ENCODE data around the gene MAP6.

MAP6 gene

GRCh38 chr11:75547617-75548058 is 121.2 kb downstream of the MAP6 start:
- DNase-seq = no peak

- DNase-seq = no peak
Observed at GRCh38 chr11:75547177-75547576, 121.7 kb downstream of the MAP6 start.

DNA sequence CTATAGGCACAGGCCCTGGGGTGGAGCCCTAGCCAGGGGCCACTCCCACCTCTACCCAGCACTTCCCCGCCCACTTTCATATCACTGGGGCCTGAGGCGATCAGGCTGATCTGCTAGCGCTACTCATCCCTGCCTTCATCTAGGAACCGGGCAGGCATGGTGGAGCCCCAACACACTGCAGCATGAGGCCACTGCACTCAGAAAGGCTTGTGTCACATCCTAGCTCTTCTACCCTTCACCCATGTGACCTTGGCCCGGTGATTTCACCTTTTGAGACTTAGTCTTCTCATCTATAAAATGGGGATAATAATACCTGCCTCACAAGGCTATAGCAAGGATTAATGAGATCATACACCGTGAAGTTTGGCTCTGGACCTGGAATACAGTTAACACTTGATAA is 125.0 kb downstream of the MAP6 start:
- DNase-seq = no peak

DNA sequence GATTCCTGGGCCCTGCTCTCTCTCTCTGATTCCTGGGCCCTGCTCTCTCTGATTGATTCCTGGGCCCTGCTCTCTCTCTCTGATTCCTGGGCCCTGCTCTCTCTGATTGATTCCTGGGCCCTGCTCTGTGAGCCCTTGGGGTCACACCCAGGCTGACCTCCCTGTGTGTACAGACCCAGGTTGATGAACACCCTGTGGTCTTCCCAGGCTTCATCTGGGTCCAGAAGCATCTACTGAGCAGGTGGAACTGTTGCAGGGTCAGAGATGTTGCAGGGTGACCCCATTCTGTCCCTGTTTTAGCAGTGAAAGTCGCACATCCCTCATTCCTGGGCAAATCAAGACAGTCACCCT is 126.8 kb downstream of the MAP6 start:
- no peak for DNase-seq

GRCh38 chr11:75541193-75542087 is 127.4 kb downstream of the MAP6 start:
- DNase-seq = no peak

- DNase-seq = no peak
Observed at GRCh38 chr11:75539459-75540334, 129.1 kb downstream of the MAP6 start.

DNA sequence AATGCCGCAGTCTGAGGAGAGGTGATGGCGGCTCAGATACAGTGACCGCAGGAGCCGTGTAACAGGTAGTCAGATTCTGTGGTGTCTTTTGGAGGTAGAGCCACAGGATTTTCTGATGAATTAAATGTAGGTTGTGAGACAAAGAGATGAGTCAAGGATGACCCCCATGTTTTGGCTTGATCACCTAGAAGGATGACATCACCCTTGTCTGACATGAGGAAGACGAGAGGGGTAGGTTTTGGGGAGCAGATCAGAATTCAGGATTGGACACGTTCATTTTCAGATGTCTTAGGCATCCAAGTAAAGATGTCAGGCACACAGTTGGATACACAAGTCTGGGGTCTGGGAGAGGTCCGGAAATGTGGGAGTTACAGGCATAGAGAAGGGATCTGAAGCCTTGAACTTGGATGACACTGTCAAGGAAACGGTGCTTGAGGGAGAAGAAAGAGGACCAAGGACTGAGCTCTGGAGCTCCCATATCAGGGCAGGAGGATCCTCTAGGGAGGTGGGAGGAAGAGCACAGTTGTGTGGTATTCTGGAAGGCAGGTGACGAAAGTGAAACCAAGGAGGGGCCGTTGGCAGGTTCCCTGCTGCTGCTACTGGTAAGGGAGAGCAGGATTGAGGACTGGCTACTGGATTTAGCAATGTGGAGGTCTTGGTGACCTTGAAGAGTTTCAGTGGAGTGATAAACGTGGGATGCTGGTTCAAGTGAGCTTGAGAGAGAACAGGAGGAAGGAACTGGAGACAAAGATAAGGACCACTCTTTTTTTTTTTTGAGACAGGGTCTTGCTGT is 130.5 kb downstream of the MAP6 start:
- DNase-seq = no peak

- DNase-seq = no peak
Observed at GRCh38 chr11:75537740-75538139, 131.1 kb downstream of the MAP6 start.

All from T-helper 9 cell (primary cell).